Activated T-cell treated with anti-CD3 and anti-CD28 coated beads, Interleukin-2, amount 50 U/mL, for 24 hours (primary cell): Measurements from ENCODE around the gene SNRPA1.
"Not testable (repeated sequence)": the region's sequence is repeated elsewhere in the genome, so short reads cannot be mapped to it uniquely, and the experiment has no call there.

Source experiments
- DNase-seq: peaks from one replicate; pipeline ENCODE4 v3.0.0-alpha.2; 2020
- H3K27ac Mint-ChIP-seq: 2 replicates; pipeline ENCODE4 v1.8.0; 2020; ENCODE audit warnings: mild to moderate bottlenecking, mixed read lengths
- H3K27me3 Mint-ChIP-seq: 2 replicates; pipeline ENCODE4 v1.8.0; 2020; ENCODE audit warnings: mixed read lengths
- H3K36me3 Mint-ChIP-seq: 2 replicates; pipeline ENCODE4 v1.8.0; 2020; ENCODE audit warnings: low read depth, mixed read lengths
- H3K4me1 Mint-ChIP-seq: 2 replicates; pipeline ENCODE4 v1.8.0; 2020; ENCODE audit warnings: low read depth, mixed read lengths
- H3K4me3 Mint-ChIP-seq: 2 replicates; pipeline ENCODE4 v1.8.0; 2020; ENCODE audit warnings: mild to moderate bottlenecking, moderate library complexity, mixed read lengths
- H3K9me3 Mint-ChIP-seq: 2 replicates; pipeline ENCODE4 v1.8.0; 2020; ENCODE audit warnings: mixed read lengths

SNRPA1 gene

DNA sequence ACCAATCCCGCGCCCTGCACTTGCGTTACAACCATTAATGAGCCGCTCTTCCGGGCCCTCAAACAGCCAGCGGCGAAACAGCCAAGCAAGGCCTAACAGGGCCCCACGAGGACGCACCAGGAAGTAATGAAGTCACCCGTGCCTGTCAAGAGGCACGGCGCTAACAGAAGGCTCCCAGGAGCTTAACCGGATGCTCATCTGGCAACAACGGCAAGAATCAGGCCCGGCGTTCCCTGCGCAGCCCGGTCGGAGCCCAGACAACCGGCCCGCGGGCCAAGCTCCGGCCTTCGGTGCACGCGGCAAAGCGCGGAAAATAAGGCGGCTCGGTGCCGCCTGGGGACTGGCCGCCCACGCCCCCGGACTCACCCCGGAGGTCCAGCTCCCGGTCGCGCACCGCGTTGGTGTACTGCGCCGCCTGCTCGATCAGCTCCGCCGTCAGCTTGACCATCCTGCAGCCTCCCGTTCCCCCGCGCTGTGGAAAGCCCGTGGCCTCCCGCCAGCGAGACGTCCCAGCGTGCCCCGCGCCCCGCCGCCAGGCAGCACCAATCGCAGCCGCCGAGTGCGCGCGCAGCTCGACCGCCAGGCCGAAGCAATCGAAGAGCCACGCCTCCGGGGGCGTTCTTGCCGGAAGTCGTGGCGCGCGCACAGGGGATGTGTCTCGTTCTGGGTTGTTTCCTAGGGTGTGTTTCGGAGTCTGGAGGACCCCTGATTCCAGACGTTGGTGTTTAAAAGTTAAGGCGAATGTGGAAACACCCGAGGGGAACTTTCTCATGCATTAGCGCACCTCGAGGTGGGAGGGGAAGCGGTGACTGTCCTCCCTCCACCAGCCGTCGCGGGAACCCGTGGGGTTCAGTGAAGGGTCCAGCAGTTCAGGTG is at the start of gene SNRPA1:
TSS of gene SNRPA1 (minus strand) at position 518 of the 876 bp plus-strand sequence. CDS start at position 448, 70 bp downstream.
- Mint-ChIP-seq H3K27ac (peak within 1 kb of the TSS; percentile 98), H3K36me3 (peaks cover 53% of the 10 kb centered on the region), H3K9me3 (no peaks in the 10 kb centered on the region), H3K27me3 (no peaks in the 10 kb centered on the region), H3K4me3 (peak within 1 kb of the TSS; percentile 95), H3K4me1 (peaks cover 46% of the 10 kb centered on the region)
- peak; percentile 98 for DNase-seq

DNA sequence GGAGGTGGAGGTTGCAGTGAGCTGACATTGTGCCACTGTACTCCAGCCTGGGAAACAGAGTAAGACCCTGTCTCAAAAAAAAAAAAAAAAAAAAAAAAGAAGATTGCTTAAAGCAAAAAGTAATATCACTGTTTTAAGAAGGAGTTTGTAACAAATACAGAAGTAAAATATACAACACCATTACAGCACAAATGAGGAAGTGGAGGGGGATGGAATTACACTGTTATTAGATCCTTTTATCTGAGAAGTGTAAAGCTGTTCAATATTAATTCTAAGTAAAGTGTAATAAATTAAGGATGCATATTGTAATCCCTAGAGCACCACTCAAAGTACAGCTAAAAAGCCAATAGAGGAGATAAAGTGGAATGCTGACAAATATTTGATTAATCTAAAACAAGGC is 47.0 kb upstream of the SNRPA1 start:
- H3K9me3 Mint-ChIP-seq, result no peaks in the 10 kb centered on the region
- no peak overlapping the region for H3K27ac Mint-ChIP-seq
- no peak for DNase-seq
- H3K36me3 Mint-ChIP-seq, result no peaks in the 10 kb centered on the region
- peaks cover 30% of the 10 kb centered on the region for H3K27me3 Mint-ChIP-seq
- H3K4me3 Mint-ChIP-seq, result no peak overlapping the region
- no peaks in the 10 kb centered on the region for H3K4me1 Mint-ChIP-seq

DNA sequence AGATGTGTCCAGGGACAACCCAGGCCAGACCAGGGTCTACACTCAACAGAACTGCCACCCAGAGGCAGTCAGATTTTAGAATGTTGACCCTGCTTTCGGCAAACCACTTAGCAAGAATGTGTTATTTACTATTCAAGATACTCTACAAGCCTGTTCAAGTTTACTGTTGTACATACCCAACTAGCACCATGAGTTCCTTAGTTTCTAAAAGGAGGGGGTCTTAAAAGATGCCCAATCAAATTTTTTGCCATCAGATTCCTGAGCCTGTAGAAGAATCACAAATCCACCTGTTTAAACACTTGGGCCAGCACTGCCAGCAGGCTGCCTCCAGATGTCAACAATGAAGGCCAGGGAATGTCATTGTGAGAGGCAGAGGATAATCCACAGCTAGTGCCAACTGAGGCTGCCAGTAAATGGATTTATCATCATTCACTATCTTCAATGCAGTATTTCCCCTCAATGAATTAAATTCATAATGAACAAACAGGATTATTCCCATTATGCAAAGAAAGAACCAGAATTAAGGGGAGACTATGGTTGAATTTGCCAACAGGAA is 43.5 kb upstream of the SNRPA1 start:
- no peak overlapping the region for H3K27ac Mint-ChIP-seq
- peaks cover 10% of the 10 kb centered on the region for H3K27me3 Mint-ChIP-seq
- peaks cover 13% of the 10 kb centered on the region for H3K4me1 Mint-ChIP-seq
- DNase-seq, result no peak
- H3K4me3 Mint-ChIP-seq, result no peak overlapping the region
- peaks cover 6% of the 10 kb centered on the region for H3K36me3 Mint-ChIP-seq
- peaks cover 12% of the 10 kb centered on the region for H3K9me3 Mint-ChIP-seq

DNA sequence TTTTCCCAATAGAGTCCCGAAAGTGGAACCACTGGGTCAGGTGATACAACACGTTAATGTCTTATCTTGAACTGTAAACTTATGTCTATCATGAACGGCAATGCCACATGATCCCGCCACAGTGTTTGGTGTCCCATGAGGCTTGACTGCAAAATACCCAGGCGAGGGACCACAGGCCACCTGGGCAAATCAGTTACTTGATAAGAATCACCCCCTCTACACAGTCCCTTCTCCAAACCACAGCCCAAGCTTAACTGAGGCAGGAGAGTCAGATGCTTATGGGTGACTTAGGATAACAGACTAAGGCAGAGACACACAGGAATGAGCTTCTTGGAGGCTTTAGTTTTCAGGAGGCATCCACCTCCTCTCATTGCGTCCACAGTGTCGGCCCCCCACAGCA is 42.9 kb upstream of the SNRPA1 start:
- DNase-seq, result no peak
- H3K9me3 Mint-ChIP-seq, result peaks cover 17% of the 10 kb centered on the region
- no peak overlapping the region for H3K27ac Mint-ChIP-seq
- peaks cover 19% of the 10 kb centered on the region for H3K4me1 Mint-ChIP-seq
- peaks cover 10% of the 10 kb centered on the region for H3K27me3 Mint-ChIP-seq
- H3K4me3 Mint-ChIP-seq, result no peak overlapping the region
- peaks cover 6% of the 10 kb centered on the region for H3K36me3 Mint-ChIP-seq

DNA sequence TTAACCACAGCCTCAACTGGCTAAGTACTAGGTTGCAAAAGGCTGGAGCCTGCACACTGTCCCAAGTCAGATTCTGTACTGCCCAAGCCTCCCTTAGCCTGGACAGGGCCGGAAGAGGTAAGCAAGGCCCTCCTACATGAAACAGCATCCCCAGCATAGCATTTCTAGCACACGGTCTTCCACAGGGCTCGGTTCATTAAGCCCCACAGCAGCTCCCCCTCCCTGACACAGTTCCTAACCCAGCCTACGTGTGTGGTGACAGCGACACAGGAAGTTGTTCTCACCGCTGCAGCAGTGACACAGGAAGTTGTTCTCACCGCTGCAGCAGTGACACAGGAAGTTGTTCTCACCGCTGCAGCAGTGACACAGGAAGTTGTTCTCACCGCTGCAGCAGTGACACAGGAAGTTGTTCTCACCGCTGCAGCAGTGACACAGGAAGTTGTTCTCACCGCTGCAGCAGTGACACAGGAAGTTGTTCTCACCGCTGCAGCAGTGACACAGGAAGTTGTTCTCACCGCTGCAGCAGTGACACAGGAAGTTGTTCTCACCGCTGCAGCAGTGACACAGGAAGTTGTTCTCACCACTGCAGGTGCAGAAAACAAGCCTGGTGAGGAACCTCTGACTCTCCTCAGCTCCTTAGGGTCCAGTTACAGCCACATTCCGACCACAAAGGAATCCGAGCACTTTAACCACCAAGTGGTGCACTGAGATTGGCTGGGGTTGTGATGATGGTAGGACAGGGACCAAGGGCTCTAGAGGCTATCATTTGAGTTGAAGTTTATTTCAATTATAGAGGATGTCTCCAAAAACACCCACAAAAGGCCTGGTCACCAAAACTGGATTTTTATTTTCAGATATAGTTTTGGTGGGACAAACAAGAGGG is 39.1 kb upstream of the SNRPA1 start:
- H3K4me3 Mint-ChIP-seq, result peak overlapping the region; percentile 71
- H3K27me3 Mint-ChIP-seq, H3K36me3 Mint-ChIP-seq: not testable (repeated sequence)
- peaks cover 22% of the 10 kb centered on the region for H3K9me3 Mint-ChIP-seq
- peak overlapping the region; percentile 91 for H3K27ac Mint-ChIP-seq
- peaks cover 22% of the 10 kb centered on the region for H3K4me1 Mint-ChIP-seq
- peak; percentile 68 for DNase-seq

DNA sequence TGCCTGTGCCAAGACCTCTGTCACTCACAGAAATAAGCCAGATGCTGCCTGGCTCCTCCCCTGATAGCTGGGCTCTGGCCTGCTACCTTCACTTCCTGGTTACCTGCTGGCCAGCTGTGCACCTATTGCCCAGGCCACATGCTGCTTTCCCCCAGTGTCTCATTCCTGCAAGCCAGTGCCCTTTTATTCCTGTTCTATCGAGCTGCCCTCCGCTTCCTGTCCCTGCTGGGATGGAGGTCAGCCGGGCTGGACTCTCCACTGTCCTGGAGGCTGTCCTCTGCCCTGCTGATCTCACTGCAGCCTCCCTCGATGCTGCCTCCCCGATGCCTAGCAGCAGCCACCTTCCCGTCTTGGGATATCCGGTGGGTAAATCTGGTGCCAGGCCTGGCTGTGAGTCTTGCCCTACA is 37.0 kb upstream of the SNRPA1 start:
- H3K27me3 Mint-ChIP-seq, result no peaks in the 10 kb centered on the region
- H3K9me3 Mint-ChIP-seq, result peaks cover 22% of the 10 kb centered on the region
- H3K27ac Mint-ChIP-seq, result no peak overlapping the region
- DNase-seq, result no peak
- peaks cover 6% of the 10 kb centered on the region for H3K36me3 Mint-ChIP-seq
- no peak overlapping the region for H3K4me3 Mint-ChIP-seq
- peaks cover 22% of the 10 kb centered on the region for H3K4me1 Mint-ChIP-seq

DNA sequence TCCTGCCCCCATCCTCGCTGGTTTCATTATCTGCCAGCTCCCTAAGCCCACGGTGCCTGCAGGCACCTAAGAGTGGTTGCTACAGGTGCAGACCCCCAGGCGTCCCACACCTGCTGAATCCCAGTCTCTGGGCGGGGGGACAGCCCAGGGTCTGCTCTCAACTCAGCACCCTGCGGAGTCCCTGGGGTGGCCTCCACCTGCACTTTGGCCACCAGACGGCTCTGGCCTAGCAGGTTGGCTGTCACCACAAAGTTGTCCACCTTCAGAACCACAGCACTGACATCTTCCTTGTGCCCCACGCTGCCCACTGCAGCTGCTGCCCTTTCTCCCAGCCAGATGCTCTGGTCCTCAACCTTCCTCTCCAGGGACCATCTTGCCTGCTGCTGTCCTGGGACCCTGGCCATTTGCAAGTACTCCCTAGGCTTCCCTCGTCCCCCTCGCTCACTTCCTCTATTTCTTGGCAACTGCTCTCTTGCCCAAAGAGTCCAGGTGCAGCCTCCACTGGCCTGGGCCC is 34.9 kb upstream of the SNRPA1 start:
- H3K4me1 Mint-ChIP-seq, result peaks cover 19% of the 10 kb centered on the region
- H3K27me3 Mint-ChIP-seq, result peaks cover 14% of the 10 kb centered on the region
- H3K36me3 Mint-ChIP-seq, result peaks cover 6% of the 10 kb centered on the region
- no peak overlapping the region for H3K4me3 Mint-ChIP-seq
- peaks cover 16% of the 10 kb centered on the region for H3K9me3 Mint-ChIP-seq
- DNase-seq, result no peak
- H3K27ac Mint-ChIP-seq, result no peak overlapping the region

DNA sequence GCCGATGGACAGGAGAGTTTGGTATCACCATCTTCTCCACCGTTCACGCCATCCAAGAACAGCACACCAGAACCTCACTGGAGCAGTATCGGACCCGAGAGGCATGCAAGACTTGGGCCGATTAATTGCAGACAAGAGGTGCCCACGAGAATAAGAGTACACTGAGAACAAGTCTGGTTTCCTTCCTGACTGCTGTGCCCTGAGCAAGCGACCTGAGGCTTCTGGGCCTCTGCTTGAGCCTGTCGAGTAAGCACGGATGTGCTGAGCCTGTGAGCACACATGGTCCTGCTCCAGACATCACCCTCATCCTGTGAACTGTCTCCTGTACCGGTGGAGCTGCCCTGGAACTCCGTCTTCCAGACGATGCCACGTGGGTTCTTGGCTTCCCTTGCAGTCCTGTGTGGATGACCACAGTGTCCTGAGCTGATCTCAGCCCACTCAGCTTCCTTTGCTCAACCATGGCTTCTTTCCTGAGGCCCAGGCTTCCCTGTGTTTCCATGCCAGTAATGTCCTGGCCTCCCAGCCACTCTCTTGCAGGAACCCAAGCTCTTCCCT is 34.3 kb upstream of the SNRPA1 start:
- Mint-ChIP-seq H3K4me1 (peaks cover 14% of the 10 kb centered on the region), H3K4me3 (no peak overlapping the region), H3K27ac (no peak overlapping the region), H3K27me3 (peaks cover 14% of the 10 kb centered on the region), H3K9me3 (peaks cover 13% of the 10 kb centered on the region), H3K36me3 (peaks cover 1% of the 10 kb centered on the region)
- DNase-seq, result no peak

DNA sequence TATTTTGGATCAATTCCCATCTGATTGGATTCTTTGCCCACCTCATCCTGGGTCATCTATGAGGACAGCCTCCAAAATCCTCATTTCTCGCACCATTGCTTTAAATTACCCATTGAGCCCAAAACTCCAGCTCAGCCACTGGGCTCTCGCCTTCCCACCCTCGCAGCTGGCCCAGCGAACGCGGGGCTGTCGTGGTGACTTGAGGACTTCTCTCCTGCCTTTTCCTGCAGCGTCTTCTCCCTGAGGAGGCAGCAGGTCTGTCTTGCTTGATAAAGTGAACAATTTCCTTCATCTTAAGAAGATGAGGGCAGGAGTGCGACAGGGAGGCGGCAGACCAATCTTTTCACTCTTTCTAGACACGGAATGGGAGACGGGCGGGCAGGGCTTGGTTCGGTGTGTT is 33.0 kb upstream of the SNRPA1 start:
- H3K4me3 Mint-ChIP-seq, result no peak overlapping the region
- peaks cover 4% of the 10 kb centered on the region for H3K4me1 Mint-ChIP-seq
- H3K36me3 Mint-ChIP-seq, result no peaks in the 10 kb centered on the region
- DNase-seq, result no peak
- H3K27me3 Mint-ChIP-seq, result peaks cover 14% of the 10 kb centered on the region
- peaks cover 5% of the 10 kb centered on the region for H3K9me3 Mint-ChIP-seq
- H3K27ac Mint-ChIP-seq, result no peak overlapping the region

DNA sequence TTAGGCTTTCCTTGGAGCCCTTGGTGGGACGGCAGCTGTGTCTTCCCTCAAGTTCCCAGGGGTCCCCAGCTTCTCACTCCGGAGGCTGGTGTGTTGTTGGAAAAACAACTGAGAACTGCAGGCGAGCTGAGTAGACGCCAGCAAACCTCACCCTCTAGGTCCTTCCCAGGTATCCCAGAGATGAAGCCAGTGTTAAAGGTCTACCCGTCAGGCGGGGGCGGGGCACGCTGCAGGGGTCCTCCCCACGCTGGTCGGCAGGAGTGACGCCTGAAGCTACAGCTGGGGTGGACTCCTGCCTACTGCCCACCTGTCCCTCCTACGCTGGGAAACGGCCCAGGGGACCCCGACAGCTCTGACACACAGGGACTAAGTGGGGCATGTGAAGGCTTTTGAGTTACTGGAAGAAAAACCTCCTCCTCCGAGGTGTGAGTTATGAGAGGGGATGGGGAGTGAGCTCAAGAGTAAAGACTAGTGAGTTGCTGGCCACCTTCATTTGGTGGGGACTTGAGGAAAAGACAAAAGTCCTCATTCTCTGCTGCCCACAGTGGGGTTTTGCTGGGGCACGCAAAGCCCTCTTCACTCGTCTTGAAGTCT is 32.2 kb upstream of the SNRPA1 start:
- Mint-ChIP-seq H3K27ac (no peak overlapping the region), H3K36me3 (no peaks in the 10 kb centered on the region), H3K4me3 (no peak overlapping the region), H3K9me3 (no peaks in the 10 kb centered on the region), H3K4me1 (peaks cover 5% of the 10 kb centered on the region), H3K27me3 (peaks cover 14% of the 10 kb centered on the region)
- no peak for DNase-seq

DNA sequence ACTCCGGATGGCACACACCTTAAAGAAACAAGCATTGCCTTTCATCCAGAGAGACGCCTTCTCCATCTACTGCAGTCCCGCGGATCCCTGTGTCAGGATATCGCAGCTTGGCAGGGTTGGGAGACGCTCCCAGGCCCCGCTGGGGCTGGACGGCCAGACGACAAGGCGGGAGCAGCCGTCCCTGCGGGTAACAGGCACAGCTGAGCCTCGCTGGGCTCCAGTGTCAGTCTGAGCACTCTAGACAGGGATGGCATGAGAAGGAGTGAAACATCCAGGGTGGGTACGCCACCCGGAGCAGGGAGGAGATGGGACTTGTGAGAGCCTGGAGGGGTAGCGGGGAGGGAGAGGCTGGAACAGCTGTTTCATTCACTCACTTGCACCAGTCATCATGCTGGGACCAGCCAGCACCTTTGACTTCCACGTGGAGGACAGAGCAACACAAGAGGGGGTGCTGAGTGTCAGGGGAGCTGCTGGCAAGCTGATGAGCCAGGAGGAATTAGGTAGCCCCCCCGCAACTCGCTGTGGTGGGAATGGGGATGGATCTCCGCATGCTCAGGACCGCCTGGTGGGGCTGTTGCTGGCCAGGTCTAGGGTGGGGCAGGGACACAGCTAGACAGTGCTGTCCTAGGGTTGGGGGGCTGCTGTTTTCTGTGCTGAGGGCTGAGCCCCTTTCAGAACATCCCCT is 31.6 kb upstream of the SNRPA1 start:
- peaks cover 5% of the 10 kb centered on the region for H3K4me1 Mint-ChIP-seq
- H3K4me3 Mint-ChIP-seq, result no peak overlapping the region
- peak overlapping the region; percentile 31 for H3K27ac Mint-ChIP-seq
- no peaks in the 10 kb centered on the region for H3K36me3 Mint-ChIP-seq
- no peaks in the 10 kb centered on the region for H3K9me3 Mint-ChIP-seq
- peaks cover 14% of the 10 kb centered on the region for H3K27me3 Mint-ChIP-seq
- DNase-seq, result no peak

DNA sequence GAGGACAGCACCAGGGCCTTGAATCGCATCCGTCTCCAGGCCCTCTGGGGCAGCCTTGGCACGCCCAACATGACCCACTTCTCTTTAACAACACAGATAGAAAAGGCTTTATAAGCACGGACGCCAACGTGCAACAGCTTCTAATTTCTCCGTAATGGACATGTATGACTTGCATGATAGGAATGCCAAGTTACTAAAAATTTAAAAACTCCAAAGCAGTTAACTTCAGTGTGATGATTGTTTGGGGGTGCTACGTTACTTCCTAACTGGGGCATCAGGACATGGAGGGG is 30.9 kb upstream of the SNRPA1 start:
- H3K27ac Mint-ChIP-seq, result no peak overlapping the region
- H3K36me3 Mint-ChIP-seq, result no peaks in the 10 kb centered on the region
- H3K4me1 Mint-ChIP-seq, result peaks cover 8% of the 10 kb centered on the region
- no peak for DNase-seq
- H3K4me3 Mint-ChIP-seq, result no peak overlapping the region
- no peaks in the 10 kb centered on the region for H3K9me3 Mint-ChIP-seq
- H3K27me3 Mint-ChIP-seq, result peaks cover 14% of the 10 kb centered on the region

DNA sequence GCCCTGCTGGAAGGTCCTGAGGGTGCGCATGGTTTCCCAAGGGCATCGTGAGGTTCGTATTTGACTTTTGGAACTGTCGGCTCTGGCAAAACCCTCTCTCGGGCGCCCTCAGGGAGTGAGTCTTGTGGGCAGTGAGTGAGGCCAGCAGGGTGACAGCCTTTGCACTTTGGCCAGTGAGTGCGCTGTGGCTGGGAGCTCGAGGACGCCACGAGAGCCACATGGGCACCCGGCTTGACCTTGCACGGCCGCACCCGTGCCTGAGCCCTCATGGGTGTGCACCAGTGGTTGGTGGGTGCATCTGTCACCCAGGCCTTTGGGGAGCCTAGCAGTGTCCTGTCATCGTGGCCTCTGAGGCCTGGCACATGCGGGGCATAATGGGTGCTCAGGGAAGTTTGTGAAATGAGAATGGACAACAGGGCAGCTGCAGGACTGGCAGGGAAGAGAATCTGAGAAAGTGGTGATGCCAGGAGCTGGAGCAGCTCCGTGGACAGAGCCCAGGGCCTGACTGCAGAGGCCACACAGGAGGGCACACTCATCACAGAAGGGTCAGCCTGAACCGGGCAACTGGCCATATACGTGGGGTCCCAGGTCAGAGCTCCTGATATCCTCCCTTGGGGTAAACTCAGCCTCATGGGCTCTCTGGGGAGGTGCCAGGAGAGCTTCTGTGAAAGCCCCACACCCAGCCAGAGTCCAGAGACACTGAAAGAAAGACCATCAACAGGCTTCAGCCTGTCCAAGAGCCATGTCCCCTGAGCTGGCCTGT is 30.4 kb upstream of the SNRPA1 start:
- no peak for DNase-seq
- peaks cover 14% of the 10 kb centered on the region for H3K27me3 Mint-ChIP-seq
- H3K36me3 Mint-ChIP-seq, result no peaks in the 10 kb centered on the region
- no peak overlapping the region for H3K4me3 Mint-ChIP-seq
- H3K9me3 Mint-ChIP-seq, result no peaks in the 10 kb centered on the region
- no peak overlapping the region for H3K27ac Mint-ChIP-seq
- peaks cover 14% of the 10 kb centered on the region for H3K4me1 Mint-ChIP-seq
